Upper lobe of left lung (tissue), 4 donors: Measurements from ENCODE around the gene UPK3BL2.
"Not testable (repeated sequence)": the region's sequence is repeated elsewhere in the genome, so short reads cannot be mapped to it uniquely, and the experiment has no call there.

Experiments
- EP300 ChIP-seq, 4 donors: sonication (generic); formaldehyde crosslinking; IDR thresholded peaks; one replicate each; pipeline ENCODE4 v1.5.1; 2017; ENCODE audit warnings: antibody characterized with exemption in 4 of 4, control low read depth in 2 of 4
- POLR2A ChIP-seq, 4 donors: fragments of 450-650 bp; IDR thresholded peaks; one replicate each; pipeline ENCODE4 v1.5.1; 2016 to 2017; ENCODE audit warnings: antibody characterized with exemption in 4 of 4, mild to moderate bottlenecking in 2 of 4
- POLR2AphosphoS5 ChIP-seq, 2 donors: sonication (generic); formaldehyde crosslinking; IDR thresholded peaks; one replicate each; pipeline ENCODE4 v1.5.1; 2017; ENCODE audit warnings: antibody characterized with exemption in 2 of 2
- TF ChIP-seq, protein P1 (sequence below), 6 experiments: fragments of 450-650 bp in 4 of 6; fragments of 200-600 bp in 2 of 6; sonication (generic) in 2 of 6; IDR thresholded peaks; one replicate each; pipeline ENCODE4 v1.5.1; 2016 to 2019; ENCODE audit warnings: antibody characterized with exemption in 6 of 6

DNA sequence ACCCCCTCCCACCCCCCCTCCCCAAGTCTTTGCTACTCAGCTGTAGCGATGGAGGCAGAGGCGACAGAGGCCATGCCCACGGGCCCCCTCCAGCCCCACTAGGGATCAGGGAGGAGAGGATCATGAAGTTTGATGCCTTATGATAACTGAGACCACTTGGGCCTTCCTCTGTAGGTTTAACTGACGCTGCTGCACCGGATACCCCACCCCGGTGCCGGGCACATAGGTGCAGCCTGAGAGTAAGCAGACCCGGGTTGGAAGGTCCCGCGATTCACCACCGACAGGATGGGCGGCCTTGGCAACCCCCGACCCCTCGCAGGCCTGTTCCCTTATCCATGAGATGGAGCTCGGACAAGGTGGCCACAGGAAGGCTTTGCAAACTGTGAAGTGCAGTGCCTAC, 49.5 kb downstream of the UPK3BL2 start:
- TF ChIP-seq, protein P1, sequence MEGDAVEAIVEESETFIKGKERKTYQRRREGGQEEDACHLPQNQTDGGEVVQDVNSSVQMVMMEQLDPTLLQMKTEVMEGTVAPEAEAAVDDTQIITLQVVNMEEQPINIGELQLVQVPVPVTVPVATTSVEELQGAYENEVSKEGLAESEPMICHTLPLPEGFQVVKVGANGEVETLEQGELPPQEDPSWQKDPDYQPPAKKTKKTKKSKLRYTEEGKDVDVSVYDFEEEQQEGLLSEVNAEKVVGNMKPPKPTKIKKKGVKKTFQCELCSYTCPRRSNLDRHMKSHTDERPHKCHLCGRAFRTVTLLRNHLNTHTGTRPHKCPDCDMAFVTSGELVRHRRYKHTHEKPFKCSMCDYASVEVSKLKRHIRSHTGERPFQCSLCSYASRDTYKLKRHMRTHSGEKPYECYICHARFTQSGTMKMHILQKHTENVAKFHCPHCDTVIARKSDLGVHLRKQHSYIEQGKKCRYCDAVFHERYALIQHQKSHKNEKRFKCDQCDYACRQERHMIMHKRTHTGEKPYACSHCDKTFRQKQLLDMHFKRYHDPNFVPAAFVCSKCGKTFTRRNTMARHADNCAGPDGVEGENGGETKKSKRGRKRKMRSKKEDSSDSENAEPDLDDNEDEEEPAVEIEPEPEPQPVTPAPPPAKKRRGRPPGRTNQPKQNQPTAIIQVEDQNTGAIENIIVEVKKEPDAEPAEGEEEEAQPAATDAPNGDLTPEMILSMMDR (IDR thresholded peaks at IDR 0.05): not testable (repeated sequence)
- not testable (repeated sequence) for TF ChIP-seq POLR2A, EP300, POLR2AphosphoS5 (IDR thresholded peaks at IDR 0.05)
